Liver (tissue), 9 donors: Measurements from ENCODE around the gene FOXF2. TPM values are rescaled to one million over a fixed set of nuclear protein-coding genes. Genes with fewer than 3 reads are reported as not detected.

ENCODE experiments used
- DNase-seq: peaks from one replicate; pipeline ENCODE4 v3.0.0-alpha.2; 2017; ENCODE audit warnings: low spot score
- H3K27ac ChIP-seq, 2 donors: one replicate each; pipeline ENCODE4 v1.7.0; 2013; ENCODE audit warnings: inconsistent platforms in 2 of 2, low read length in 2 of 2, control low read depth in 1 of 2, low read depth in 1 of 2, mild to moderate bottlenecking in 1 of 2
- H3K27me3 ChIP-seq, 4 donors: one replicate each; pipeline versions ENCODE4 v1.6.1 to v1.7.0; 2013; ENCODE audit warnings: low read length in 3 of 4, inconsistent platforms in 1 of 4, mild to moderate bottlenecking in 1 of 4, moderate library complexity in 1 of 4; ENCODE audit not compliant: control insufficient read depth in 4 of 4, insufficient read depth in 4 of 4
- H3K36me3 ChIP-seq, 4 donors: one replicate each; pipeline versions ENCODE4 v1.6.1 to v1.7.0; 2013; ENCODE audit warnings: low read length in 3 of 4, mild to moderate bottlenecking in 3 of 4, low read depth in 1 of 4, moderate library complexity in 1 of 4; ENCODE audit not compliant: control insufficient read depth in 4 of 4, insufficient read depth in 3 of 4
- H3K4me1 ChIP-seq, 4 donors: one replicate each; pipeline versions ENCODE4 v1.6.1 to v1.7.0; 2013; ENCODE audit warnings: low read length in 3 of 4, mild to moderate bottlenecking in 3 of 4, moderate library complexity in 1 of 4; ENCODE audit not compliant: control insufficient read depth in 4 of 4, insufficient read depth in 4 of 4
- H3K4me3 ChIP-seq, 3 donors: one replicate each; pipeline versions ENCODE4 v1.6.1 to v1.7.0; 2013; ENCODE audit warnings: low read length in 3 of 3, control low read depth in 1 of 3, low read depth in 1 of 3, mild to moderate bottlenecking in 1 of 3
- H3K9ac ChIP-seq, 2 donors: one replicate each; pipeline ENCODE4 v1.7.0; 2013; ENCODE audit warnings: low read length in 2 of 2, mild to moderate bottlenecking in 2 of 2, moderate library complexity in 2 of 2, control low read depth in 1 of 2, low read depth in 1 of 2
- H3K9me3 ChIP-seq, 4 donors: one replicate each; pipeline versions ENCODE4 v1.6.1 to v1.7.0; 2013; ENCODE audit warnings: low read length in 3 of 4; ENCODE audit not compliant: control insufficient read depth in 4 of 4
- EGR1 ChIP-seq, 2 donors: IDR thresholded peaks; 2 replicates each; pipeline ENCODE4 v1.6.1; 2016 to 2018; ENCODE audit warnings: antibody characterized with exemption in 2 of 2, low read depth in 2 of 2
- FOXA1 ChIP-seq: IDR thresholded peaks from 2 replicates; pipeline ENCODE4 v1.6.1; 2016; ENCODE audit warnings: antibody characterized with exemption
- FOXA2 ChIP-seq: IDR thresholded peaks from 2 replicates; pipeline ENCODE4 v1.6.1; 2016; ENCODE audit warnings: antibody characterized with exemption
- GABPA ChIP-seq, 2 donors: IDR thresholded peaks in 1 of 2; conservative IDR thresholded peaks in 1 of 2; 2 replicates each; pipeline ENCODE4 v1.6.1; 2016; ENCODE audit warnings: antibody characterized with exemption in 2 of 2, mild to moderate bottlenecking in 1 of 2, moderate library complexity in 1 of 2
- HNF4A ChIP-seq, 2 donors: conservative IDR thresholded peaks; 2 replicates each; pipeline ENCODE4 v1.6.1; 2016; ENCODE audit warnings: antibody characterized with exemption in 2 of 2, mild to moderate bottlenecking in 2 of 2
- HNF4G ChIP-seq: IDR thresholded peaks from 2 replicates; pipeline ENCODE4 v1.6.1; 2016; ENCODE audit warnings: antibody characterized with exemption
- JUND ChIP-seq, 2 donors: IDR thresholded peaks; 2 replicates each; pipeline ENCODE4 v1.6.1; 2016; ENCODE audit warnings: antibody characterized with exemption in 2 of 2
- NR2F2 ChIP-seq: IDR thresholded peaks from 2 replicates; pipeline ENCODE4 v1.6.1; 2016; ENCODE audit warnings: antibody characterized with exemption
- RAD21 ChIP-seq, 2 donors: IDR thresholded peaks; 2 replicates each; pipeline ENCODE4 v1.6.1; 2016; ENCODE audit warnings: antibody characterized with exemption in 2 of 2, mild to moderate bottlenecking in 2 of 2
- RXRA ChIP-seq, 2 donors: IDR thresholded peaks; 2 replicates each; pipeline ENCODE4 v1.6.1; 2017 to 2018; ENCODE audit warnings: antibody characterized with exemption in 2 of 2, mild to moderate bottlenecking in 1 of 2
- SP1 ChIP-seq: IDR thresholded peaks from 2 replicates; pipeline ENCODE4 v1.6.1; 2018; ENCODE audit warnings: antibody characterized with exemption, mild to moderate bottlenecking
- TAF1 ChIP-seq: conservative IDR thresholded peaks from 2 replicates; pipeline ENCODE4 v1.6.1; 2016; ENCODE audit warnings: antibody characterized with exemption, mild to moderate bottlenecking
- YY1 ChIP-seq: IDR thresholded peaks from 2 replicates; pipeline ENCODE4 v1.6.1; 2016; ENCODE audit warnings: antibody characterized with exemption, mild to moderate bottlenecking
- WGBS: extraction: QIAGEN DNeasy Blood & Tissue Kit; methylation state at CpG from one replicate; pipeline ENCODE4 v1.1.7; 2013; 5-methylcytosine and 5-hydroxymethylcytosine counted together
- polyA plus RNA-seq, 2 donors: library from polyadenylated mRNA; stranded (reverse) in 1 of 2; unstranded in 1 of 2; fragments of 200-250 nt in 1 of 2; fragments of >200 nt in 1 of 2; fragmentation: Nextera tagmentation in 1 of 2; extraction: Ambion mirVana in 1 of 2; gene quantifications; one replicate each; pipeline versions ENCODE4 v1.2.1 to v1.2.3, GENCODE V29; 2013 to 2015
- total RNA-seq, 2 donors: library from RNA; depleted of rRNA; stranded (reverse); fragments of >200 nt; gene quantifications; one replicate each; pipeline ENCODE4 v1.2.3, GENCODE V29; 2014
- TF ChIP-seq, protein P1 (sequence below): IDR thresholded peaks from 2 replicates; pipeline ENCODE4 v1.6.1; 2016; ENCODE audit warnings: antibody characterized with exemption
- TF ChIP-seq, protein P2 (sequence below): IDR thresholded peaks from 2 replicates; pipeline ENCODE4 v1.6.1; 2016; ENCODE audit warnings: antibody characterized with exemption
- TF ChIP-seq, protein P3 (sequence below): fragments of 150-350 bp; IDR thresholded peaks from 2 replicates; pipeline ENCODE4 v1.5.1; 2017; ENCODE audit warnings: improper control_type of control experiment, low read depth, low read length; ENCODE audit not compliant: missing input control
- TF ChIP-seq, protein P4 (sequence below): IDR thresholded peaks from 2 replicates; pipeline ENCODE4 v1.6.1; 2016; ENCODE audit warnings: antibody characterized with exemption
- TF ChIP-seq, protein P5 (sequence below): IDR thresholded peaks from 2 replicates; pipeline ENCODE4 v1.6.1; 2016; ENCODE audit warnings: antibody characterized with exemption, mild to moderate bottlenecking
- donor health status: healthy.
- donor health status: healthy.
- donor health status: healthy.
- donor health status: healthy.
- donor health status: healthy.

Gene FOXF2
- total and polyA plus RNA-seq, 4 donors: 0.05 TPM; not detected in 3

DNA sequence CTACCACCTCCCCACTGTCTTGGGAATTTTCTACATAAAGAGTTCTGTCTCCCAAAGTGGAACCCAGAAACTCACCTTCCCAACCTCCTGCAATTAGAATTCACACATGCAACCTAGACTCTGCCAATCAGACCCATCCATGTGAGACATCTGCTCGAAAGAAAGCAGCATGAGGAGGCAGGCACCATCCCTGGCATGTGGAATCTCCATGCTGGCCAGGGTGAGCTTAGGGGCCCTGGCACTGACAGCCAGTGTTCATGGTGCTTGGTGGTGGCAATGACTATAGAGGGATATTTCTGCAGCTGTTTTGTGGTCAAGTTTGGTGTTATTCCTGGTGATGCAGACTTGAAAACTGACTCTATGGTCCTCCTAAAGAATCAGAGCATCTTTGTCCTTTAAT is 17.4 kb upstream of the FOXF2 start:
- TF ChIP-seq JUND (IDR thresholded peaks at IDR 0.05): no peak
- H3K36me3 ChIP-seq: no peaks in the 10 kb centered on the region
- H3K27ac ChIP-seq: no peak overlapping the region
- H3K9ac ChIP-seq: no peak overlapping the region
- H3K27me3 ChIP-seq: peaks cover 8 to 19% (median 9%) of the 10 kb centered on the region in 4 donors
- no peak for DNase-seq
- no peaks in the 10 kb centered on the region for H3K4me1 ChIP-seq
- peaks cover 0 to 7% (median 0%) of the 10 kb centered on the region in 4 donors for H3K9me3 ChIP-seq
- WGBS: 52% methylated on average over 1 of the region's 1 CpG
- H3K4me3 ChIP-seq: no peak overlapping the region

DNA sequence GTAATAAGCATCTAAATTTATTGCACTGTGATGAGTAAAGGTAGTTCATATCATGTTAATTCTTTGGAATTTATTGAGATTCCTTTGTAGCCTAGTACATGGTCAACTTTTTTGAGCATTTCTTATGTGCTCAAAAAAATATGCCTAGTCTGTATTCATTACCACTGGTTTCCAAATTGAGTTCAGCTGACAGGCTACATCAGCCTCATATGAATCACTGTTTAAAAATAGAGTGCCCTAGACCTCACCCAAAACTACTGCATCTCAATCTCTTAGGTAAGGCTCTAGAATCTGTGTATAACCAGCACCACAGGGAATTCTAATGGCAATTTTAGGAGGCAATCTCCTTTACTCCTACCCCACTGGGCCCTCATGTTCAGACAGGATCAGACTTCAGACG is 16.7 kb upstream of the FOXF2 start:
- Histone ChIP-seq H3K36me3 (no peaks in the 10 kb centered on the region), H3K27me3 (peaks cover 8 to 24% (median 11%) of the 10 kb centered on the region in 4 donors), H3K4me3 (no peak overlapping the region), H3K4me1 (no peaks in the 10 kb centered on the region), H3K9me3 (peaks cover 0 to 7% (median 0%) of the 10 kb centered on the region in 4 donors), H3K9ac (no peak overlapping the region), H3K27ac (no peak overlapping the region)
- DNase-seq: no peak
- WGBS: 82% methylated on average over 1 of the region's 1 CpG
- no peak for TF ChIP-seq HNF4G
- no peak for TF ChIP-seq HNF4A (conservative IDR thresholded peaks at IDR 0.05)
- TF ChIP-seq, protein P1, sequence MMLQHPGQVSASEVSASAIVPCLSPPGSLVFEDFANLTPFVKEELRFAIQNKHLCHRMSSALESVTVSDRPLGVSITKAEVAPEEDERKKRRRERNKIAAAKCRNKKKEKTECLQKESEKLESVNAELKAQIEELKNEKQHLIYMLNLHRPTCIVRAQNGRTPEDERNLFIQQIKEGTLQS: no peak
- TF ChIP-seq, protein P2, sequence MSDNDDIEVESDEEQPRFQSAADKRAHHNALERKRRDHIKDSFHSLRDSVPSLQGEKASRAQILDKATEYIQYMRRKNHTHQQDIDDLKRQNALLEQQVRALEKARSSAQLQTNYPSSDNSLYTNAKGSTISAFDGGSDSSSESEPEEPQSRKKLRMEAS: no peak
- TF ChIP-seq, protein P3, sequence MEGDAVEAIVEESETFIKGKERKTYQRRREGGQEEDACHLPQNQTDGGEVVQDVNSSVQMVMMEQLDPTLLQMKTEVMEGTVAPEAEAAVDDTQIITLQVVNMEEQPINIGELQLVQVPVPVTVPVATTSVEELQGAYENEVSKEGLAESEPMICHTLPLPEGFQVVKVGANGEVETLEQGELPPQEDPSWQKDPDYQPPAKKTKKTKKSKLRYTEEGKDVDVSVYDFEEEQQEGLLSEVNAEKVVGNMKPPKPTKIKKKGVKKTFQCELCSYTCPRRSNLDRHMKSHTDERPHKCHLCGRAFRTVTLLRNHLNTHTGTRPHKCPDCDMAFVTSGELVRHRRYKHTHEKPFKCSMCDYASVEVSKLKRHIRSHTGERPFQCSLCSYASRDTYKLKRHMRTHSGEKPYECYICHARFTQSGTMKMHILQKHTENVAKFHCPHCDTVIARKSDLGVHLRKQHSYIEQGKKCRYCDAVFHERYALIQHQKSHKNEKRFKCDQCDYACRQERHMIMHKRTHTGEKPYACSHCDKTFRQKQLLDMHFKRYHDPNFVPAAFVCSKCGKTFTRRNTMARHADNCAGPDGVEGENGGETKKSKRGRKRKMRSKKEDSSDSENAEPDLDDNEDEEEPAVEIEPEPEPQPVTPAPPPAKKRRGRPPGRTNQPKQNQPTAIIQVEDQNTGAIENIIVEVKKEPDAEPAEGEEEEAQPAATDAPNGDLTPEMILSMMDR: no peak
- TF ChIP-seq NR2F2: no peak
- TF ChIP-seq EGR1 (IDR thresholded peaks at IDR 0.05; ENCODE audit: low read depth in 2 of 2): no peak
- TF ChIP-seq TAF1: no peak
- no peak for TF ChIP-seq FOXA2
- no peak for TF ChIP-seq YY1

DNA sequence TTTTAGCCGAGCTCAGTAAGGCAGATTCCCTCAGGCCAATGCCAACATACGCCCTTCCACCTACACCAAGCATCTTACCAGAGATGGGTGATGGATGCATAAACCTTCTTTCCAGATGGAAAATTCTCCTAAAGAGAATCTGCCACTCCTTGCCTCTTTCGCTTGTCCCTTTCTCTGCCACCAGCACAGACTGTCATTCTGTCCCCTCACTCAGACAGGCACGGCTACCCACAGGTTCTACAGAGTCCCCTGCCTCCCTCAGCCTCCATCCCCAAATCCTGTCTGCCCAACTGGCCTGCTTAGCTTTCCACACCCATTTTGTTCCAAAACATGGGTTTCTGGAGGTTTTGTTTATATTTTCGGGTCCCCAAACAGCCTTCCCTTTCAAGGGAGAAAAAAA is 12.7 kb upstream of the FOXF2 start:
- H3K27ac ChIP-seq: no peak overlapping the region
- H3K9ac ChIP-seq: no peak overlapping the region
- 49% methylated on average over 5 of the region's 5 CpGs for WGBS
- no peaks in the 10 kb centered on the region for H3K9me3 ChIP-seq
- peaks cover 11 to 42% (median 19%) of the 10 kb centered on the region in 4 donors for H3K27me3 ChIP-seq
- H3K4me3 ChIP-seq: no peak overlapping the region
- no peak for DNase-seq
- no peaks in the 10 kb centered on the region for H3K36me3 ChIP-seq
- peaks cover 6 to 22% (median 11%) of the 10 kb centered on the region in 4 donors for H3K4me1 ChIP-seq
- no peak for TF ChIP-seq NR2F2
- TF ChIP-seq FOXA1: no peak
- no peak for TF ChIP-seq SP1
- no peak for TF ChIP-seq JUND (IDR thresholded peaks at IDR 0.05)
- no peak for TF ChIP-seq GABPA (IDR thresholded peaks at IDR 0.05 in 1 of 2, conservative IDR thresholded peaks at IDR 0.05 in 1 of 2)
- TF ChIP-seq, protein P1: no peak
- no peak for TF ChIP-seq TAF1
- TF ChIP-seq, protein P4, sequence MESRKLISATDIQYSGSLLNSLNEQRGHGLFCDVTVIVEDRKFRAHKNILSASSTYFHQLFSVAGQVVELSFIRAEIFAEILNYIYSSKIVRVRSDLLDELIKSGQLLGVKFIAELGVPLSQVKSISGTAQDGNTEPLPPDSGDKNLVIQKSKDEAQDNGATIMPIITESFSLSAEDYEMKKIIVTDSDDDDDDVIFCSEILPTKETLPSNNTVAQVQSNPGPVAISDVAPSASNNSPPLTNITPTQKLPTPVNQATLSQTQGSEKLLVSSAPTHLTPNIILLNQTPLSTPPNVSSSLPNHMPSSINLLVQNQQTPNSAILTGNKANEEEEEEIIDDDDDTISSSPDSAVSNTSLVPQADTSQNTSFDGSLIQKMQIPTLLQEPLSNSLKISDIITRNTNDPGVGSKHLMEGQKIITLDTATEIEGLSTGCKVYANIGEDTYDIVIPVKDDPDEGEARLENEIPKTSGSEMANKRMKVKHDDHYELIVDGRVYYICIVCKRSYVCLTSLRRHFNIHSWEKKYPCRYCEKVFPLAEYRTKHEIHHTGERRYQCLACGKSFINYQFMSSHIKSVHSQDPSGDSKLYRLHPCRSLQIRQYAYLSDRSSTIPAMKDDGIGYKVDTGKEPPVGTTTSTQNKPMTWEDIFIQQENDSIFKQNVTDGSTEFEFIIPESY: no peak
- no peak for TF ChIP-seq RXRA (IDR thresholded peaks at IDR 0.05)
- TF ChIP-seq YY1: no peak
- no peak for TF ChIP-seq FOXA2
- TF ChIP-seq, protein P5, sequence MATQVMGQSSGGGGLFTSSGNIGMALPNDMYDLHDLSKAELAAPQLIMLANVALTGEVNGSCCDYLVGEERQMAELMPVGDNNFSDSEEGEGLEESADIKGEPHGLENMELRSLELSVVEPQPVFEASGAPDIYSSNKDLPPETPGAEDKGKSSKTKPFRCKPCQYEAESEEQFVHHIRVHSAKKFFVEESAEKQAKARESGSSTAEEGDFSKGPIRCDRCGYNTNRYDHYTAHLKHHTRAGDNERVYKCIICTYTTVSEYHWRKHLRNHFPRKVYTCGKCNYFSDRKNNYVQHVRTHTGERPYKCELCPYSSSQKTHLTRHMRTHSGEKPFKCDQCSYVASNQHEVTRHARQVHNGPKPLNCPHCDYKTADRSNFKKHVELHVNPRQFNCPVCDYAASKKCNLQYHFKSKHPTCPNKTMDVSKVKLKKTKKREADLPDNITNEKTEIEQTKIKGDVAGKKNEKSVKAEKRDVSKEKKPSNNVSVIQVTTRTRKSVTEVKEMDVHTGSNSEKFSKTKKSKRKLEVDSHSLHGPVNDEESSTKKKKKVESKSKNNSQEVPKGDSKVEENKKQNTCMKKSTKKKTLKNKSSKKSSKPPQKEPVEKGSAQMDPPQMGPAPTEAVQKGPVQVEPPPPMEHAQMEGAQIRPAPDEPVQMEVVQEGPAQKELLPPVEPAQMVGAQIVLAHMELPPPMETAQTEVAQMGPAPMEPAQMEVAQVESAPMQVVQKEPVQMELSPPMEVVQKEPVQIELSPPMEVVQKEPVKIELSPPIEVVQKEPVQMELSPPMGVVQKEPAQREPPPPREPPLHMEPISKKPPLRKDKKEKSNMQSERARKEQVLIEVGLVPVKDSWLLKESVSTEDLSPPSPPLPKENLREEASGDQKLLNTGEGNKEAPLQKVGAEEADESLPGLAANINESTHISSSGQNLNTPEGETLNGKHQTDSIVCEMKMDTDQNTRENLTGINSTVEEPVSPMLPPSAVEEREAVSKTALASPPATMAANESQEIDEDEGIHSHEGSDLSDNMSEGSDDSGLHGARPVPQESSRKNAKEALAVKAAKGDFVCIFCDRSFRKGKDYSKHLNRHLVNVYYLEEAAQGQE: no peak
- TF ChIP-seq HNF4G: no peak
- TF ChIP-seq RAD21 (IDR thresholded peaks at IDR 0.05): no peak
- TF ChIP-seq HNF4A (conservative IDR thresholded peaks at IDR 0.05): no peak
- TF ChIP-seq EGR1 (IDR thresholded peaks at IDR 0.05; ENCODE audit: low read depth in 2 of 2): no peak
